IMR-90 (cell line): ENCODE measurements around the gene TXNDC12. TPM values are rescaled to one million over a fixed set of nuclear protein-coding genes. Genes with fewer than 3 reads are reported as not detected.

Source experiments
- ATAC-seq: fragments of 200-7000 bp; cut with Tn5 transposase; 2 replicates; pipeline ENCODE4 v1.9.1; 2020; ENCODE audit warnings: low read depth, mild to moderate bottlenecking, moderate library complexity
- BruUV-seq: library from RNA; stranded (reverse); fragments of 400-500 nt; replicated peaks from 2 replicates; lab custom pipeline; 2021; lab: Mats Ljungman, UMichigan
- CTCF ChIA-PET: fragments of 300-600 bp; formaldehyde crosslinking; extraction: SDS; loops from one replicate; lab custom pipeline; 2021; ENCODE audit warnings: antibody characterized with exemption; lab: Yijun Ruan, JAX
- POLR2A ChIA-PET: fragments of 300-600 bp; sonication (Branson Sonifier 250); formaldehyde crosslinking; loops from one replicate; lab custom pipeline; 2022; ENCODE audit warnings: antibody characterized with exemption; ENCODE audit not compliant: unreplicated experiment; lab: Charles Lee
- DNase-seq: peaks from one replicate; pipeline ENCODE4 v3.0.0; 2013
- H2AFZ ChIP-seq: replicated peaks from 2 replicates; pipeline ENCODE3; 2013; ENCODE audit warnings: low read length, mild to moderate bottlenecking; ENCODE audit not compliant: poor library complexity
- H2AK5ac ChIP-seq: 2 replicates; pipeline ENCODE4 v1.6.1; 2013; ENCODE audit warnings: low read depth, low read length, inconsistent platforms
- H2AK9ac ChIP-seq: replicated peaks from 2 replicates; pipeline ENCODE3; 2013; ENCODE audit warnings: mild to moderate bottlenecking, low read depth, low read length, moderate library complexity; ENCODE audit not compliant: poor library complexity
- H2BK120ac ChIP-seq: 2 replicates; pipeline ENCODE4 v1.6.1; 2013; ENCODE audit warnings: low read depth, low read length, inconsistent platforms
- H2BK15ac ChIP-seq: 3 replicates; pipeline ENCODE4 v1.6.1; 2013; ENCODE audit warnings: low read depth, low read length, inconsistent platforms
- H2BK20ac ChIP-seq: 2 replicates; pipeline ENCODE4 v1.6.1; 2013; ENCODE audit warnings: low read depth, mild to moderate bottlenecking, inconsistent platforms, low read length, moderate library complexity
- H2BK5ac ChIP-seq: 2 replicates; pipeline ENCODE4 v1.6.1; 2013; ENCODE audit warnings: mild to moderate bottlenecking, low read depth, low read length, inconsistent platforms; ENCODE audit not compliant: poor library complexity, severe bottlenecking
- H3K14ac ChIP-seq: replicated peaks from 2 replicates; pipeline ENCODE4 v1.6.1; 2013; ENCODE audit warnings: low read depth, low read length, inconsistent platforms
- H3K18ac ChIP-seq: 2 replicates; pipeline ENCODE4 v1.6.1; 2013; ENCODE audit warnings: low read depth, low read length, control low read depth
- H3K23ac ChIP-seq: 2 replicates; pipeline ENCODE4 v1.6.1; 2013; ENCODE audit warnings: low read depth, low read length, inconsistent platforms
- H3K27ac ChIP-seq: 2 replicates; pipeline ENCODE4 v1.5.1; 2013; ENCODE audit warnings: mild to moderate bottlenecking, control low read depth, low read length; ENCODE audit not compliant: insufficient read depth
- H3K27me3 ChIP-seq: 2 replicates; pipeline ENCODE4 v1.6.1; 2013; ENCODE audit warnings: low read length; ENCODE audit not compliant: control insufficient read depth, insufficient read depth
- H3K36me3 ChIP-seq: 2 replicates; pipeline ENCODE4 v1.6.1; 2013; ENCODE audit warnings: low read length, mixed read lengths; ENCODE audit not compliant: control insufficient read depth, insufficient read depth
- H3K4ac ChIP-seq: 2 replicates; pipeline ENCODE4 v1.6.1; 2013; ENCODE audit warnings: low read depth, low read length, inconsistent platforms
- H3K4me1 ChIP-seq: 2 replicates; pipeline ENCODE4 v1.6.1; 2013; ENCODE audit warnings: low read length, mixed read lengths; ENCODE audit not compliant: control insufficient read depth, insufficient read depth
- H3K4me2 ChIP-seq: 2 replicates; pipeline ENCODE4 v1.6.1; 2013; ENCODE audit warnings: low read depth, mild to moderate bottlenecking, control low read depth, low read length, moderate library complexity
- H3K4me3 ChIP-seq: 2 replicates; pipeline ENCODE4 v1.5.1; 2013; ENCODE audit warnings: low read depth, mild to moderate bottlenecking, control low read depth, low read length, moderate library complexity; ENCODE audit not compliant: insufficient read depth
- H3K56ac ChIP-seq: 2 replicates; pipeline ENCODE4 v1.6.1; 2013; ENCODE audit warnings: low read length, inconsistent platforms; ENCODE audit not compliant: insufficient read depth; ENCODE audit errors: extremely low read depth
- H3K79me1 ChIP-seq, 2 experiments: 2 replicates each; pipeline ENCODE4 v1.6.1; 2013; ENCODE audit warnings: low read length in 2 of 2, inconsistent platforms in 1 of 2, low read depth in 1 of 2
- H3K9ac ChIP-seq: 2 replicates; pipeline ENCODE4 v1.6.1; 2013; ENCODE audit warnings: low read depth, low read length, control low read depth
- H3K9me1 ChIP-seq: 2 replicates; pipeline ENCODE4 v1.6.1; 2013; ENCODE audit warnings: low read length, inconsistent platforms; ENCODE audit not compliant: insufficient read depth
- H3K9me3 ChIP-seq: 2 replicates; pipeline ENCODE4 v1.6.1; 2013; ENCODE audit warnings: low read length; ENCODE audit not compliant: control insufficient read depth, insufficient read depth
- H4K20me1 ChIP-seq: 2 replicates; pipeline ENCODE4 v1.6.1; 2013; ENCODE audit warnings: low read length, inconsistent platforms; ENCODE audit not compliant: insufficient read depth
- H4K5ac ChIP-seq: 2 replicates; pipeline ENCODE4 v1.6.1; 2013; ENCODE audit warnings: mild to moderate bottlenecking, low read depth, low read length, control low read depth
- H4K8ac ChIP-seq, 2 experiments: 2 replicates each; pipeline ENCODE4 v1.6.1; 2013; ENCODE audit warnings: low read depth in 2 of 2, low read length in 2 of 2, control low read depth in 1 of 2, inconsistent platforms in 1 of 2
- H4K91ac ChIP-seq: 2 replicates; pipeline ENCODE4 v1.6.1; 2013; ENCODE audit warnings: low read depth, low read length, inconsistent platforms; ENCODE audit not compliant: insufficient read depth
- CHD1 ChIP-seq: IDR thresholded peaks from 2 replicates; pipeline ENCODE4 v1.6.1; 2012; ENCODE audit warnings: low read depth, low read length, improper control_type of control experiment
- MAZ ChIP-seq: IDR thresholded peaks from 2 replicates; pipeline ENCODE4 v1.6.1; 2012; ENCODE audit warnings: low read depth, mild to moderate bottlenecking, low read length, improper control_type of control experiment, moderate library complexity, borderline replicate concordance
- POLR2A ChIP-seq: IDR thresholded peaks from 2 replicates; pipeline ENCODE4 v1.6.1; 2012; ENCODE audit warnings: mild to moderate bottlenecking, low read depth, low read length
- WGBS, 2 experiments: methylation state at CpG; one replicate each; pipeline versions ENCODE4 v1.1.5 to v1.1.7; 2013; ENCODE audit warnings: missing lambda C conversion rate in 2 of 2; ENCODE audit not compliant: insufficient read length in 1 of 2; ENCODE audit errors: extremely low coverage in 2 of 2; 5-methylcytosine and 5-hydroxymethylcytosine counted together
- dilution Hi-C: fragments of 300-500 bp; cut with HindIII; formaldehyde crosslinking; loops from one replicate; pipeline ENCODE4 v1.14.3; 2018; ENCODE audit warnings: low sequenced_read_pairs; ENCODE audit not compliant: unreplicated experiment
- in situ Hi-C: fragments of 300-500 bp; cut with MboI; formaldehyde crosslinking; loops from 3 replicates; pipeline ENCODE4 v1.14.3; 2019; ENCODE audit warnings: low sequenced_read_pairs, inconsistent platforms, mixed read lengths
- intact Hi-C: fragments of 100-400 bp; cut with micrococcal nuclease; formaldehyde crosslinking; loops from 2 replicates; pipeline ENCODE4 v1.10.0; 2022
- polyA plus RNA-seq, 3 experiments: library from polyadenylated mRNA; depleted of rRNA; stranded (reverse); fragments of >200 nt; gene quantifications; 2 replicates each; pipeline ENCODE4 v1.2.3, GENCODE V29; 2012; ENCODE audit warnings: low replicate concordance in 1 of 3
- total RNA-seq: library from RNA; depleted of rRNA; stranded (reverse); fragments of >200 nt; gene quantifications from 2 replicates; pipeline ENCODE4 v1.2.3, GENCODE V29; 2012

The TXNDC12 gene
- total and polyA plus RNA-seq, 2 of the 4 experiments (the other 2 are of a cell fraction): 24.4 to 29.9 TPM

- CTCF ChIA-PET: no interaction called here
- Histone ChIP-seq H2BK20ac (no peak overlapping the region), H4K20me1 (peaks cover under 1% of the 10 kb centered on the region; the same call in 1 of the 2 replicates), H3K4ac (no peak overlapping the region), H3K36me3 (peaks cover 24% of the 10 kb centered on the region), H2AFZ (no peak overlapping the region), H3K4me3 (no peak overlapping the region), H3K27ac (no peak overlapping the region), H2BK15ac (no peak overlapping the region), H3K9me1 (peaks cover 7% of the 10 kb centered on the region; the same call in 1 of the 2 replicates), H3K27me3 (no peaks in the 10 kb centered on the region), H4K91ac (no peak overlapping the region), H2BK120ac (no peak overlapping the region), H3K4me1 (peaks cover under 1% of the 10 kb centered on the region; the same call in 1 of the 2 replicates), H2BK5ac (no peak overlapping the region), H3K4me2 (no peak overlapping the region), H2AK9ac (no peak overlapping the region), H4K5ac (no peak overlapping the region), H3K14ac (no peak overlapping the region), H3K56ac (no peak overlapping the region), H3K9ac (no peak overlapping the region), H3K9me3 (no peaks in the 10 kb centered on the region), H3K79me1 (peaks cover 12 to 22% of the 10 kb centered on the region in 2 experiments), H3K18ac (no peak overlapping the region), H2AK5ac (no peak overlapping the region), H4K8ac (no peak overlapping the region), H3K23ac (no peak overlapping the region)
- POLR2A ChIA-PET: no interaction called here
- TF ChIP-seq CHD1 (no peak), POLR2A (no peak), MAZ (no peak)
- in situ Hi-C loops: no loop called here
- dilution Hi-C loops: no loop called here
- no TSS peak for BruUV-seq
- no peak for ATAC-seq
- intact Hi-C loops: no loop called here
- WGBS, 2 experiments: no CpG with 5 or more reads among the region's 2 CpGs
- no peak for DNase-seq
Observed at GRCh38 chr1:52026278-52026677, 28.7 kb downstream of the TXNDC12 start.
